LNCAP (cell line): ENCODE results near the gene TTC38.

Source experiments
- CTCF ChIP-seq: fragments of 450-650 bp; IDR thresholded peaks from 2 replicates; pipeline ENCODE4 v1.5.1; 2017; ENCODE audit warnings: mild to moderate bottlenecking

Gene TTC38

GRCh38 chr22:46260038-46260437 lies 7.8 kb upstream of the TTC38 start:
- TF ChIP-seq CTCF, result no peak

DNA sequence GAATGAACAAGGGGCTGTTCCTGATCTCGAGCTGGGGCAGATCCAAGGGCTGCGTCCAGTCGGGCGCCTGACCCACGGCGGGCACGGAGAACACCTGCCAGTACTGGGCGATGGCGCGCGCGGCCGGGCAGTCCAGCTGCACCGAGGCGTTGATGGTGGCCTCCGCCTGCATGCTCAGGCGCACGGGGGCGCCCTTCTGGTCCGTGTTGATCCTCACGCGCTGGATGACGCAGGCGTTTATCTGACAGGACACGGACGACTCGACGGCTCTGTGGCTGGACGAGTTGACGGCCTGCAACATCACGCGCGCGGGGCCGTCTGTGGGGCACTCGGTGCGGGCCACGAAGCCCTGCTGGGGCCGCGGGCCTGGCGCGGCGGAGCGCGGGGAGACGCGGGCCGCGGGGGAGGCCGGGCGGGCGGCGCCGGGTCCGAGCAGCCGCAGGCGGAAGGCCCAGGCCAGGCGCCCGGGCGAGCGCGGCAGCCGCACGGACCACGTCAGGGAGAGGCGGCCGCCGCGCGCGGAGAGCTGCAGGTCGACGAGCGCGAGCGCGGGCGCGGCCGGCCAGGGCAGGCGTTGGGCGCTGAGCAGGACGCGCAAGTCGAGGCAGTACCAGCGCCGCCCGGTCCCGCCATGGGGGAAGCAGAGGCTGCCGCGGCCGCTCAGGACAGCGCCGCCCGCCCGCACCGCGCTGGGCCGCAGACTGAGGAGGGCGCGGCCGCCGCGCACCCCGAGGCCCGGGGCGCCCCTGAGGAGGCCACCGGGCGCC lies 5.2 kb upstream of the TTC38 start:
- no peak for TF ChIP-seq CTCF

DNA sequence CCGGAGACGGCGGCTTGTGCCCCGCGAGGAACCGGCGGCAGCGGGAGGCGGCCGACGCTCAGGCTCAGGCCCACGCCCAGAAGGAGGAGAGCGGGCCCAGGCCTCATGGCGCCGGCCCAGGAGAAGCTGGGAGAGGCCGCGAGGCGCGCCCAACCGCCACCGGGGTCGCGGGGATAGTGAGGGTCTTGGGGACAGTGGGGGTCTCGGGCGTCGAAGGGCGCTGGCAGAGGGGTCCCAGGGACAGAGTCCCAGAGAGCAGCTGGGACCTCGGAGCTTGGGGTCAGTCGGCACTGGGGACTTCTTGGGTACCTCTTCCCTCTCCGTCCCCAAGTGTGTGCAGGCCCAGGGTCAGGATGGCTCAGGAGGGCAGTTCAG lies 4.6 kb upstream of the TTC38 start, which contains the start of gene PKDREJ:
Gene PKDREJ, minus strand, starts transcription at position 128 of the 375 bp plus-strand sequence. Its CDS starts 21 bp downstream, at position 107.
- no peak for TF ChIP-seq CTCF

DNA sequence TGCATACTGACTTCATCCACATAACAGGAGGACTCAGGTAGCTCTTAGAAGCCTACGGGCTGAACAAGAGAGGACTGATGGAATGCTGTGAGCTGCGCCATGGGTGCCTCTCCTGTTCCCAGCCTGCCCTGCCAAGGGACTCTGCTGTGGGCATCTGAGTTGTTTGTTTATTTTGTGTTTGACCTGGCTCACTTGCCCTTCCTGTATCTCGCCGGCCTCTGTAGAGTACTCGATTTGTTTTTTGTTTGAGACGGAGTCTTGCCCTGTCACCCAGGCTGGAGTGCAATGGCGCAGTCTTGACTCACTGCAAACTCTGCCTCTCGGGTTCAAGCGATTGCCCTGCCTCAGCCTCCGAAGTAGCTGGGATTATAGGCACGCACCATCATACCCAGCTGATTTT lies 1.8 kb downstream of the TTC38 start:
- no peak for TF ChIP-seq CTCF

- TF ChIP-seq CTCF, result no peak
These were observed 4.4 kb downstream of the TTC38 start for GRCh38 chr22:46272196-46272595.

DNA sequence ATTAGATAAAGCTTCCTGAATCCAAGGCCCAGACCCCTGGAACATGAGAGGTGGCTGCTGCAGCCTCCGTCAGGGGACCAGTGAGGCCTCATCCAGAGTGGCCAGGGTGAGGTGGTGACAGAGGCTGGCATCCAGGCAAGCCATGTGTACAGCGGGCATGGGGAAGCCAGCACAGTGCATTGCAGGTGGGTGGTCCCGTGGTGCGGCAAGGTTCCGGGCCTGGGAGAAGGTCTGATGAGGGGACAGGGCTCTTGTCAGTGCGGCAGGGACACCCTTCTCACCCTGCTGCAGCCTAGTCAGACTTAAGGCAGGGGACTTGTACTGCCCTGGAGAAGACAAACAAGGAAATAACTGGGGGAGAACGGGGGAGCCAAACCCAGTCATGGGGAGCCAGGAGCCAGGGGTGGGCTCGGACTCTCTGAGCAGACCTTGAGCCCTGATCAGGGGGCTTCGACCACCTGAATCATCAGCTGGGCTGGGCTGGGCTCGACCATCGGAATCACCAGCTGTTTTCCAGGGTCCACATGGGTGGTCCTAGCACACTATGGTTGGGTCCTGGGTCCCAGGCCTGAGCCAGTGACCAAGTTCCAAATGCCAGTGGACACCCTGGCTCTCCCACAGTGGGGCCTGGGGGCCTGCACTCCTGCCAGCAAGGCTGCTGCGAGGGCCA lies 5.1 kb downstream of the TTC38 start:
- TF ChIP-seq CTCF, result no peak

DNA sequence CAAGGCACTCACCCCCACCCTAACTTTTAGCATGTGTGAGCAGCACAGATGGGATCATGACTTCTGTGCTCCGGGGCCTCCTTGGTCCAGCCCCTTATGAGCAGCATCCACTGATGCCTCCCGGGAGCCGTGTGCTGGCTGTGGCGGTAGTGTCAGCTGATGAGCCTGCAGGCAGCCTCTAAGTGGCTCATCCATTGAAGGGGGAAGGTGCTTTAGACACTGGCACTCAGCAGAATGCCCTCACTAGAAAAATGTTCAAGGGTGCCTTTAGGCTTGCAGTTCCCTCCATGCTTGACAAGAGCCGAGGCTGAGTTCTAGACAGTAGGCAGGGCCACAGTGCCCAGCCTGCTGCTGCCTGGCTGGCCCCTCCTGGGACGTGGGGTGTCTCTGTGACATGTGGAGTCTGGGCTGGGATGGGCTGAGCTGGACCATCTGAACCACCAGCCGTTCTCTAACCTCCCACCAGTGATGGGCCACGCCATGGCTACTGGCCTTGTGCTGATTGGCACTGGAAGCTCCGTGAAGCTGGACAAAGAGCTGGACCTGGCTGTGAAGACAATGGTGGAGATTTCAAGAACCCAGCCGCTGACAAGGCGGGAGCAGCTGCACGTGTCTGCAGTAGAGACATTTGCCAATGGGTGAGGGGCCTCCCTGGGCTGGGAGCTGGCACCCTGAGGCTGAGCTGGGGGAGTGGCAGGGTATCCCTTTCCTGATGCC lies 5.8 kb downstream of the TTC38 start:
- TF ChIP-seq CTCF, result no peak
